Muscle layer of colon (tissue), 2 donors: ENCODE measurements around the gene SUPT3H.

Experiments used
- H3K27ac ChIP-seq: one replicate; pipeline ENCODE4 v1.7.0; 2013; ENCODE audit warnings: low read depth, mild to moderate bottlenecking, low read length, moderate library complexity
- H3K27me3 ChIP-seq, 2 donors: one replicate each; pipeline ENCODE4 v1.7.0; 2013; ENCODE audit warnings: low read length in 2 of 2, mild to moderate bottlenecking in 2 of 2; ENCODE audit not compliant: insufficient read depth in 2 of 2, control insufficient read depth in 1 of 2
- H3K36me3 ChIP-seq: one replicate; pipeline ENCODE4 v1.7.0; 2013; ENCODE audit warnings: mild to moderate bottlenecking, low read length; ENCODE audit not compliant: insufficient read depth
- H3K4me1 ChIP-seq: one replicate; pipeline ENCODE4 v1.7.0; 2013; ENCODE audit warnings: mild to moderate bottlenecking, low read length; ENCODE audit not compliant: insufficient read depth
- H3K4me3 ChIP-seq, 2 donors: one replicate each; pipeline ENCODE4 v1.7.0; 2013; ENCODE audit warnings: low read length in 2 of 2, low read depth in 1 of 2, mild to moderate bottlenecking in 1 of 2, moderate library complexity in 1 of 2
- H3K9ac ChIP-seq: one replicate; pipeline ENCODE4 v1.7.0; 2013; ENCODE audit warnings: low read length
- H3K9me3 ChIP-seq: one replicate; pipeline ENCODE4 v1.7.0; 2013; ENCODE audit warnings: mild to moderate bottlenecking, low read length
- donor health status: abdominal sarcoma.
- donor health status: Adenocarcinoma of cecum.

Gene SUPT3H

DNA sequence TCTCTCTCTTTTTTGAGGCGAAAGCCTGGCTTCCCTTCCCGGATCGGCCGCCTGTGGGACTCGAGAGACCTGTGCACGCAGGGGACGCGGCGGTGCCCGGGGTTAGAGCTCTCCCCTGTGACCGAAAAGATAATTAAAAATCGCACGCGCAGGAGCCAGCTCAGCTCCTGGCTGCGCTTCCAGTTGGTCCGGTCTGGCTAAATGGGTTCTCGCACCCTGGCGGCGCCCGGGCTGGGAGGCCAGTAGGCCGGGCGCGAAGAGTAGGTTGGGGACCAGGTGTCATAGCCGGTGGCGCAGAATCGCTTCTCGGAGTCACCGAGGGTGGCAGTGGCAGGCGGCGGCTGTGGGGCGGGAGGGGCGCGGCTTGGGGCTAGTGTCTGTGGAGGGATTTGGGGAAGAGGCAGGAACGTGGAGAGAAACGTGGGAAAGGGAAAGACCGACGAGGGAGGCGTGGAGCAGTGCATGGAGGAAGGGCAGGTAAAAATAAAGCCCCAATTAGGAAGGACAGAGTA, 41.9 kb upstream of the SUPT3H start:
- H3K36me3 ChIP-seq = no peaks in the 10 kb centered on the region
- H3K9me3 ChIP-seq = no peaks in the 10 kb centered on the region
- H3K27ac ChIP-seq = no peak overlapping the region
- H3K4me1 ChIP-seq = peaks cover 26% of the 10 kb centered on the region
- no peak overlapping the region for H3K9ac ChIP-seq
- H3K27me3 ChIP-seq = peaks cover 30 to 52% of the 10 kb centered on the region in 2 donors
- peak overlapping the region in 1 of 2 donors; percentile 37 for H3K4me3 ChIP-seq

DNA sequence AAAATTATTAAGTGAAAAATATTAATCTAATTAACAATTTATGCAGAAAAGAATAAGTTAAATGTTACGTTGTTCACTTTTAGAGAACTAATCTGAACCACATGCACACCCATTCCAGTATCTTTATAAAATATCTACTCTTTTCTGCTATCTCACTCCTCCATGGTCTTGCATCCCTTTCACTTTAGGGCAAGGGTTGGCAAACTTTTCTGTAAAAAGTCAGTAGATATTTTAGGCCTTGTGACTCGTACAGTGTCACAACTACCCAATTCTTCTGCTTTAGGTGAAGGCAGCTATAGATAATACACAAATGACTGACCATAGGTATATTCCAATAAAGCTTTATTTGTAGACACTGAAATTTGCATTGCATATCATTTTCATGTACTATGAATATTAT, 39.7 kb upstream of the SUPT3H start:
- H3K27ac ChIP-seq = no peak overlapping the region
- peaks cover 30 to 36% of the 10 kb centered on the region in 2 donors for H3K27me3 ChIP-seq
- no peak overlapping the region for H3K4me3 ChIP-seq
- H3K9me3 ChIP-seq = no peaks in the 10 kb centered on the region
- no peaks in the 10 kb centered on the region for H3K36me3 ChIP-seq
- H3K9ac ChIP-seq = no peak overlapping the region
- H3K4me1 ChIP-seq = peaks cover 21% of the 10 kb centered on the region

DNA sequence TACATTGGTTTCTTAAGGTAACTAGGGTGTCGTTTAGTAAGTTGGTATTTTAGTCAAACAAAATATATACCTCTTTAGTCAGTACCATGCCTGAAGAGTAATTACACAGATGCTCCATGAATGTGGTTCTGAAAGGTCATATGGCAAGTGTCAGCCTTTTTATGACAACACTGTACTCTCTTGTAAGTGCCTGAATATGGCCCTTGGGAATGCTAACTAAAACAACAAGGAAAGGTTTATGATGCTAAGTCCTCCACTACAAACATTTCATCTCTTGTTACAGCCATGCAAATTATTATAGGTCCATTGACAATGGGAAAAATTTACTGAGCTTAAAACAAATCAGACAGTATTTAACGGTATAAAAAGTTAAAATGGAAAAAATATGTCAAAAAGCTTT, 39.0 kb upstream of the SUPT3H start:
- Histone ChIP-seq H3K27ac (no peak overlapping the region), H3K27me3 (peaks cover 30 to 32% of the 10 kb centered on the region in 2 donors), H3K4me1 (peaks cover 21% of the 10 kb centered on the region), H3K4me3 (no peak overlapping the region), H3K36me3 (no peaks in the 10 kb centered on the region), H3K9me3 (no peaks in the 10 kb centered on the region), H3K9ac (no peak overlapping the region)

DNA sequence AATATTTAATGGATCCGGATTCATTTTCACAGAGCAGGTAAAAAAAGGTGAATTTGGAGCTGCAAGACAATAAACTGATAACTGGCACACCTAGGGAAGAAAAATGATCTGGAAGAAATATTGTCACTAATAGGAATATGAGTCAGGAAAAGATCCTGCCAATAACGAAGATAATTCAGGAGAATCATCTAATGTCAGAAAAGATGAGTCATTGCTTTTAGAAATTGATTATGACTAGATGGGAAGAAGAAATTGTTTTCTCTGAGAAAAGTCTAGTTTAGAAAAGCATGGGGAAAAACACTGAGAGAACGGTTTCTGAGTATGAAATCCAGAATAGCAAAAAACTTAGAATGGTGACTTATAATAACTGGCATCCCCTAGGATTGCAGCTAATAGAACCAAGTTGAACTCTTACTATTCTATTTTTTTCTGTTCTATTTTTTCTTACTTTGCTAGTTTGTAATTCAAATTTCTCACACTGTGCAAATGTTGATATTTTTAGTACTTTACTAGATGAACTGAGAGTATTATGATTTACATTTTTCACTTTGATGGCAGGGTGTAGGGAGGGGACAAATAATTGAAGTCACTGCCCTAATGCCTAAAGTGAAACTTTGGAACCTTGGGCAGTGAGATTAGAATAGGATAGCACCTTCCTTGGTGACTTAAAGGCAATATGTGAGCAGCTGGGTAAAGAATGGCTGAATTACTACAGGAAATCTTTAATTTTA, 38.2 kb upstream of the SUPT3H start:
- no peak overlapping the region for H3K9ac ChIP-seq
- H3K27me3 ChIP-seq = peaks cover 25 to 29% of the 10 kb centered on the region in 2 donors
- no peak overlapping the region for H3K4me3 ChIP-seq
- H3K4me1 ChIP-seq = peaks cover 14% of the 10 kb centered on the region
- no peaks in the 10 kb centered on the region for H3K9me3 ChIP-seq
- no peaks in the 10 kb centered on the region for H3K36me3 ChIP-seq
- H3K27ac ChIP-seq = no peak overlapping the region

DNA sequence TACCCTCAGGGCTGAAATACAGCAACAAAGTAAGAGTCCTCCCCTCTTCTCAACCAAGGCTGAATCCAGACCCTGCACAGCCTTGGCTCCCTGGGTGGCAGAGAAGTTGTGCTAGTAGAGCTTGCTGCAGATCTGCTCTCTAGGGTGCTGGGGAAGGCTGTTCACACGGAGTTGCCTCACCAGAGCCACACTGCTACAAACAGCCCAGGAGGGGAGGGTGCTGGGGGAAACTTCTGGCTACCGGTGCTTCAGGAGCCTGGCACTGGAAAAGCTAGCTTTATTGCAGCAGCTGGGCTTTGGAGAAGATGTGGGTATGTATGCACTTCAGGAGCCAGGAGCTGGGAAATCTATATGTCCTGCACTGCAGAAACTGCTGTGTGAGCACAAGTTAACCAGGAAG, 37.6 kb upstream of the SUPT3H start:
- Histone ChIP-seq H3K9ac (no peak overlapping the region), H3K9me3 (no peaks in the 10 kb centered on the region), H3K27me3 (peaks cover 18 to 22% of the 10 kb centered on the region in 2 donors), H3K4me1 (peaks cover 8% of the 10 kb centered on the region), H3K27ac (no peak overlapping the region), H3K4me3 (no peak overlapping the region), H3K36me3 (no peaks in the 10 kb centered on the region)

DNA sequence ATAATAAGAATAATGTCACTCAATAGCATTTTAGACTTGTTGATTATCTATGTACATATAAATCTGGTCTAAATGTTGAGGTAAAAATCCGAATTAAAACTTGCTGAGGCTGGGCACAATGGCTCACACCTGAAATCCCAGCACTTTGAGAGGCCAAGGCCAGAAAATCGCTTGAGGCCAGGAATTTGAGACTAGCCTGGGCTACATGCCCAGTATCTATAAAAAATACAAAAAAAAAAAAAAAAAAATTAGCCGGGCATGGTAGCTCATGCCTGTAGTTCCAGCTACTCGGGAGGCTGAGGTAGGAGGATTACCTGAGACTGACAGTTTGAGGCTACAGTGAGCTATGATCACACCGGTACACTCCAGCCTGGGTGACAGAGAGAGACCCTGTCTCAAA, 34.2 kb upstream of the SUPT3H start:
- no peak overlapping the region for H3K27ac ChIP-seq
- H3K36me3 ChIP-seq = no peaks in the 10 kb centered on the region
- no peak overlapping the region for H3K4me3 ChIP-seq
- no peaks in the 10 kb centered on the region for H3K9me3 ChIP-seq
- peaks cover 0 to 1% of the 10 kb centered on the region in 2 donors for H3K27me3 ChIP-seq
- H3K4me1 ChIP-seq = no peaks in the 10 kb centered on the region
- no peak overlapping the region for H3K9ac ChIP-seq

DNA sequence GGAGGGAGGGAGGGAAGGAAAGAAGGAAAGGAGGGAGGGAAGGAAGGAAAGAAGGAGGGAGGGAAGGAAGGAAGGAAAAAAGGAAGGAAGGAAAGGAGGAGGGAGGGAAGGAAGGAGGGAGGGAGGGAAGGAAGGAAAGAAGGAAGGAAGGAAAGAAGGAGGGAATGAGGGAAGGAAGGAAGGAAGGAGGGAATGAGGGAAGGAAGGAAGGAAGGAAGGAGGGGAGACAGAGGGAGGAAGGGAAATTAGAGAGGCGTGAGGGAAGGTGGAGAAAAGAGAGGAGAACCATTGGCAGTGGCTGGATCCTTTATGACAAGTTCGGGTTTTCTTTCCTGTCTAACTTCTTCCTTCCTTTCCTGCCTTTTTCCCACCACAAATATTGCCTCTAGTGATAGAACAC, 22.3 kb upstream of the SUPT3H start:
- H3K36me3 ChIP-seq = no peaks in the 10 kb centered on the region
- H3K27me3 ChIP-seq = no peaks in the 10 kb centered on the region
- no peak overlapping the region for H3K27ac ChIP-seq
- no peak overlapping the region for H3K9ac ChIP-seq
- H3K4me3 ChIP-seq = no peak overlapping the region
- no peaks in the 10 kb centered on the region for H3K4me1 ChIP-seq
- no peaks in the 10 kb centered on the region for H3K9me3 ChIP-seq

DNA sequence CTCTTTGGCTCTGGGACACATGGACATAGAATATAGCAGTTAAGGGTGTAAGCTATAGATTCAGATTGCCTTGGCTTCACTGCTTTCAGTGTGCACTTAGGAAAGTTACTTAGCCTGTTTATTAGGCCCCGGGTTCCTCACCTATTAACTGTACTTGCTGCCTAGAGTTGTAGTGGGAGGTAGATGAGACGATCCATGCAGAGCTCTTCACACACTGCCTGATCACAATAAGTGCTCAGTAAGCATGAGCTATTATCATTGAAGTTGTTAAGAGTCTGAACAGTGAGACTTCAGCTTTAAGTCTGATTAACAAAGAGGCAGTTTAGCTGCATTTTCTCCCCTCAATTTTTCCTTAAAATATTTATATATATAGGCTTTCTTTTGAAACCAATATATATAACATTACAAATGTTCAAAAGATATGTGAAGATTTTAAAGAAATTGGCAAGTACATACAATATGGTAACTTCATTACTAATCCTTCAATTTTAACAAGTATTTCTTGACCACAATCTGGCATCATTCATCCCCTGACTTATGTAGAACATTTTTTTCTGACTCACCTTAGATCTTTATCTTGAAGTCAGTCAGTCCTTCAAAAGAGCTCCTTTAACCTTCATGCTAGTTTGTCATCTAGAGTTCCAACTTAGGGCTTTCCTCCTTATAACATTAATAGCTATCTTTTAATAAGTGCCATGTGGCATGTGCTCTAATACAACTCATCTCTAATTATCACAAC, 20.5 kb upstream of the SUPT3H start:
- Histone ChIP-seq H3K36me3 (no peaks in the 10 kb centered on the region), H3K4me1 (no peaks in the 10 kb centered on the region), H3K9ac (no peak overlapping the region), H3K4me3 (no peak overlapping the region), H3K27me3 (no peaks in the 10 kb centered on the region), H3K27ac (no peak overlapping the region), H3K9me3 (no peaks in the 10 kb centered on the region)

DNA sequence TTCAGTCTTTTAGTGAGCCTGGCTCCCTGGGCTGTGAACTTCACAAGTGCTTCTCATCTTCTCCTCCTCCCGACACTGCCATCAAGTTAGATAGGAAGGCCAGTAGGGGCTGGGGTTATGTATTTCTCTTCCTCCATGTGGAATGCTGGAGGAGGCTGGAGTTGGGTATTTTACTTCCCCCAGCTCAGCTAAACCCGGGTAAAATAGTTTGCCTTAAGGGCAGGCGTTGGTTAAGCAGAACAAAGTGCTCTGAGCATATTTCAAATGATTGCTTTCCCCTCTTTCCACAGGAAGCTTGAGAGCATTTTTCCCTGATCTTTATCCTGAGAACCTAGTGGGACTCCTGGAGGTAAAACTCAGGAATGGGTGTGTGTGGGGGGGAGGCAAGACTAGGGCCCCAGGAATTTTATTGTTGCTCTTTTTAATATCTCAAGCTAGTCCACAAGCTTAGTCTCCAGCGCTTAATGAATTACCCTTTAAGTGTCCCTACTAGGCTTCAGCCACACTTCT, 16.9 kb upstream of the SUPT3H start:
- Histone ChIP-seq H3K36me3 (no peaks in the 10 kb centered on the region), H3K4me1 (no peaks in the 10 kb centered on the region), H3K4me3 (no peak overlapping the region), H3K9me3 (no peaks in the 10 kb centered on the region), H3K27ac (no peak overlapping the region), H3K27me3 (no peaks in the 10 kb centered on the region), H3K9ac (no peak overlapping the region)

DNA sequence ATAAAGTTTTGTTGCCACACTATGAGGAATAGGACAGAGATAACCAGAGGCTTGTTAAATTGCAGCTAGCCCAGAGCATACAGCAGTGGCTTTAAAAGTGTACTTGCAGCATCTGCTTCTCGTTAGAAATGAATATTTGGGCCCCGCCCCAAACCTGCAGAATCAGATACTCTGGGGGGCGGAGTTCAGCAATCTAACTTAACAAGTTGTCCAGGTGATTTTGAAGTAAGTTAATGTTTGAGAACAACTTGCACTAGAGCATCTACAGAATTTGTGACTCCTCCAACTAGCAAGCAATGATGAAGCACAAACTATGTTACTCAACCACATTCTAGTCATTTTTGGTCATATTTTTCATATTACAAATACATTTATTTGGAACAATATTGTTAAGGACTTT, 10.6 kb upstream of the SUPT3H start:
- Histone ChIP-seq H3K9ac (no peak overlapping the region), H3K27ac (no peak overlapping the region), H3K9me3 (no peaks in the 10 kb centered on the region), H3K27me3 (no peaks in the 10 kb centered on the region), H3K36me3 (no peaks in the 10 kb centered on the region), H3K4me3 (no peak overlapping the region), H3K4me1 (no peaks in the 10 kb centered on the region)

DNA sequence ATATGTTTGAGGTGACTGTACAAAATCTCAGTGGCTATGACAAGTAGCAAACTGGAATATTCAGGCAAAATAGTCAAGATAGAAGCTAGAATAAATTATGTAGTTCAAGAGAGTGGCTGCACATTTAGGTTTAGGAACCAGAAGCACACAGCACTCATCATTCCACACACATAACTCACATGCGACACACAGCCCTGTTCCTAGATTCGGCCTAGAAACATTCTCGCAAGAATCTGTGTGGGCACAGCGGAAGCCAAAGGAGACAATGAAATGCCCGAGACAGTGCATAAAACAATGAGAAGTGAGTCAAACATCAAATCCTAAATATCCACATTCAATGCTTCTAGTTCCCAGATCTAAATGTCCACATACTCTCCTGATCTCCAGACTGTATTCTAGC, 9.5 kb upstream of the SUPT3H start:
- Histone ChIP-seq H3K27me3 (no peaks in the 10 kb centered on the region), H3K36me3 (no peaks in the 10 kb centered on the region), H3K27ac (no peak overlapping the region), H3K9me3 (no peaks in the 10 kb centered on the region), H3K9ac (no peak overlapping the region), H3K4me1 (no peaks in the 10 kb centered on the region), H3K4me3 (no peak overlapping the region)
